ENCODE data around the gene SLC8A1. TPM values are rescaled to one million over a fixed set of nuclear protein-coding genes. Genes with fewer than 3 reads are reported as not detected.

Gene SLC8A1
- total and polyA plus RNA-seq, 2 donors from 2014 or later, result 12.9 to 33.9 TPM

DNA sequence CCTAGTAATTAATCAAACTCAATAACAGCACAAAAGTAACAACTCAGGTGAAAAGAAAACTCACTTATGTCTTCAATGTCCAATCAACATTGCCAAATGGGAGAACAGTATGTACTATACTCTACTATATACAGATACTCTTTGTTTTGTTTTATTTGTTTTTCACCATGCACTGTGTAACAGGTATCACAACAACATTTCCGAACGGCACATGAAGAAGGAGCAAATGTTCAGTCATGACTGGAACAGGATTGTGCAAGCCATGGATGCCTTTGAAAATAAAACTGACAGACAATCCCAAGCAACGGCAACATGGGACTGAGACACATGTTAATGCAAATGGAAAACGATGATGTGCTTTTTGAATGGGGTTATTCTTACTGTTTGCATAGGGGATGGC, 337.9 kb downstream of the SLC8A1 start:
- Histone ChIP-seq H3K27me3 (ENCODE audit: control insufficient read depth, insufficient read depth, low read length) (no peaks in the 10 kb centered on the region), H3K36me3 (ENCODE audit: control insufficient read depth in 2 of 3, insufficient read depth in 3 of 3, low read length in 3 of 3) (peaks cover 0 to 2% (median 0%) of the 10 kb centered on the region in 3 donors), H3K4me1 (ENCODE audit: control insufficient read depth in 2 of 3, insufficient read depth in 2 of 3, low read depth in 1 of 3, low read length in 3 of 3) (no peaks in the 10 kb centered on the region), H3K4me3 (ENCODE audit: low read length in 3 of 3) (no peak overlapping the region), H3K27ac (ENCODE audit: low read depth in 2 of 2, low read length in 2 of 2) (no peak overlapping the region), H3K9me3 (ENCODE audit: control insufficient read depth in 2 of 3, insufficient read depth in 1 of 3, low read length in 3 of 3) (no peaks in the 10 kb centered on the region), H3K9ac (ENCODE audit: low read length in 3 of 3) (no peak overlapping the region)
- intact Hi-C loops (cut with DNase I), result no loop called here
- DNase-seq, result no peak
- no peak for FAIRE-seq
- TF ChIP-seq, protein P1, sequence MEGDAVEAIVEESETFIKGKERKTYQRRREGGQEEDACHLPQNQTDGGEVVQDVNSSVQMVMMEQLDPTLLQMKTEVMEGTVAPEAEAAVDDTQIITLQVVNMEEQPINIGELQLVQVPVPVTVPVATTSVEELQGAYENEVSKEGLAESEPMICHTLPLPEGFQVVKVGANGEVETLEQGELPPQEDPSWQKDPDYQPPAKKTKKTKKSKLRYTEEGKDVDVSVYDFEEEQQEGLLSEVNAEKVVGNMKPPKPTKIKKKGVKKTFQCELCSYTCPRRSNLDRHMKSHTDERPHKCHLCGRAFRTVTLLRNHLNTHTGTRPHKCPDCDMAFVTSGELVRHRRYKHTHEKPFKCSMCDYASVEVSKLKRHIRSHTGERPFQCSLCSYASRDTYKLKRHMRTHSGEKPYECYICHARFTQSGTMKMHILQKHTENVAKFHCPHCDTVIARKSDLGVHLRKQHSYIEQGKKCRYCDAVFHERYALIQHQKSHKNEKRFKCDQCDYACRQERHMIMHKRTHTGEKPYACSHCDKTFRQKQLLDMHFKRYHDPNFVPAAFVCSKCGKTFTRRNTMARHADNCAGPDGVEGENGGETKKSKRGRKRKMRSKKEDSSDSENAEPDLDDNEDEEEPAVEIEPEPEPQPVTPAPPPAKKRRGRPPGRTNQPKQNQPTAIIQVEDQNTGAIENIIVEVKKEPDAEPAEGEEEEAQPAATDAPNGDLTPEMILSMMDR (IDR thresholded peaks at IDR 0.05; ENCODE audit: borderline replicate concordance, extremely low read depth, insufficient read depth), result no peak

GRCh38 chr2:40113272-40113968, 338.5 kb downstream of the SLC8A1 start:
- intact Hi-C loops (cut with DNase I), result no loop called here
- TF ChIP-seq, protein P1 (IDR thresholded peaks at IDR 0.05; ENCODE audit: borderline replicate concordance, extremely low read depth, insufficient read depth), result no peak
- DNase-seq (no peak), FAIRE-seq (no peak)
- no peak overlapping the region for H3K4me3 ChIP-seq (ENCODE audit: low read length in 3 of 3)
- H3K36me3 ChIP-seq (ENCODE audit: control insufficient read depth in 2 of 3, insufficient read depth in 3 of 3, low read length in 3 of 3), result peaks cover 0 to 2% (median 0%) of the 10 kb centered on the region in 3 donors
- H3K9ac ChIP-seq (ENCODE audit: low read length in 3 of 3), result no peak overlapping the region
- H3K4me1 ChIP-seq (ENCODE audit: control insufficient read depth in 2 of 3, insufficient read depth in 2 of 3, low read depth in 1 of 3, low read length in 3 of 3), result no peaks in the 10 kb centered on the region
- no peaks in the 10 kb centered on the region for H3K27me3 ChIP-seq (ENCODE audit: control insufficient read depth, insufficient read depth, low read length)
- H3K27ac ChIP-seq (ENCODE audit: low read depth in 2 of 2, low read length in 2 of 2), result no peak overlapping the region
- H3K9me3 ChIP-seq (ENCODE audit: control insufficient read depth in 2 of 3, insufficient read depth in 1 of 3, low read length in 3 of 3), result no peaks in the 10 kb centered on the region

- no peak overlapping the region for H3K4me3 ChIP-seq (ENCODE audit: low read length in 3 of 3)
- no peak overlapping the region for H3K9ac ChIP-seq (ENCODE audit: low read length in 3 of 3)
- no peaks in the 10 kb centered on the region for H3K9me3 ChIP-seq (ENCODE audit: control insufficient read depth in 2 of 3, insufficient read depth in 1 of 3, low read length in 3 of 3)
- FAIRE-seq (no peak), DNase-seq (no peak)
- intact Hi-C loops (cut with DNase I), result no loop called here
- TF ChIP-seq, protein P1 (IDR thresholded peaks at IDR 0.05; ENCODE audit: borderline replicate concordance, extremely low read depth, insufficient read depth), result no peak
- H3K4me1 ChIP-seq (ENCODE audit: control insufficient read depth in 2 of 3, insufficient read depth in 2 of 3, low read depth in 1 of 3, low read length in 3 of 3), result no peaks in the 10 kb centered on the region
- H3K27ac ChIP-seq (ENCODE audit: low read depth in 2 of 2, low read length in 2 of 2), result no peak overlapping the region
- no peaks in the 10 kb centered on the region for H3K27me3 ChIP-seq (ENCODE audit: control insufficient read depth, insufficient read depth, low read length)
- no peaks in the 10 kb centered on the region for H3K36me3 ChIP-seq (ENCODE audit: control insufficient read depth in 2 of 3, insufficient read depth in 3 of 3, low read length in 3 of 3)
Measured at GRCh38 chr2:40109381-40109780, 342.5 kb downstream of the SLC8A1 start.

Data from kidney (tissue), 14 donors.